Neural cell (in vitro differentiated cells): Measurements from ENCODE around the gene SLC25A24. TPM values are rescaled to one million over a fixed set of nuclear protein-coding genes. Genes with fewer than 3 reads are reported as not detected.

ENCODE experiments used
- H2AFZ ChIP-seq: fragments of 200-600, 300-800 bp; sonication (generic), shearing (Covaris generic); 2 replicates; pipeline ENCODE4 v1.6.0; 2014; ENCODE audit warnings: low read depth, mild to moderate bottlenecking, antibody characterized with exemption, low read length, moderate library complexity
- H3F3A ChIP-seq: fragments of 200-600 bp; shearing (Covaris generic); 2 replicates; pipeline ENCODE4 v1.6.1; 2016; ENCODE audit warnings: mild to moderate bottlenecking, moderate library complexity, mixed read lengths, antibody characterized with exemption, low read length; ENCODE audit not compliant: insufficient read depth, poor library complexity, severe bottlenecking
- H3K27ac ChIP-seq: fragments of 200-600, 300-800 bp; sonication (generic), shearing (Covaris generic); 2 replicates; pipeline ENCODE4 v1.5.1; 2014; ENCODE audit warnings: mild to moderate bottlenecking, low read length, moderate library complexity
- H3K27me3 ChIP-seq: fragments of 300-800, 200-600 bp; sonication (generic), shearing (Covaris generic); 2 replicates; pipeline ENCODE4 v1.6.0; 2014; ENCODE audit warnings: mild to moderate bottlenecking, low read depth, low read length, moderate library complexity; ENCODE audit not compliant: insufficient read depth
- H3K36me3 ChIP-seq: fragments of 300-800, 200-600 bp; sonication (generic), shearing (Covaris generic); 2 replicates; pipeline ENCODE4 v1.5.1; 2014; ENCODE audit warnings: mild to moderate bottlenecking, antibody characterized with exemption, low read length, moderate library complexity; ENCODE audit not compliant: insufficient read depth
- H3K4me2 ChIP-seq: fragments of 300-800, 200-600 bp; sonication (generic), shearing (Covaris generic); 2 replicates; pipeline ENCODE4 v1.6.0; 2014; ENCODE audit warnings: mild to moderate bottlenecking, low read length
- H3K4me3 ChIP-seq: fragments of 300-800, 200-600 bp; sonication (generic), shearing (Covaris generic); 2 replicates; pipeline ENCODE4 v1.5.1; 2014; ENCODE audit warnings: mild to moderate bottlenecking, low read length, moderate library complexity
- H3K79me2 ChIP-seq: fragments of 200-600 bp; shearing (Covaris generic); replicated peaks from 2 replicates; pipeline ENCODE4 v1.6.0; 2014; ENCODE audit warnings: mild to moderate bottlenecking, low read length, moderate library complexity; ENCODE audit not compliant: insufficient read depth
- H3K9ac ChIP-seq: fragments of 300-800, 200-600 bp; sonication (generic), shearing (Covaris generic); 2 replicates; pipeline ENCODE4 v1.6.1; 2016; ENCODE audit warnings: mild to moderate bottlenecking, low read length, mixed read lengths
- H3K9me2 ChIP-seq: fragments of 200-600 bp; shearing (Covaris generic); 2 replicates; pipeline ENCODE4 v1.6.1; 2016; ENCODE audit warnings: mild to moderate bottlenecking, low read length, mixed read lengths; ENCODE audit not compliant: insufficient read depth
- H3K9me3 ChIP-seq: fragments of 200-600, 300-800 bp; sonication (generic), shearing (Covaris generic); 2 replicates; pipeline ENCODE4 v1.6.1; 2016; ENCODE audit warnings: mild to moderate bottlenecking, mixed run types, low read length, moderate library complexity, mixed read lengths
- H4K20me1 ChIP-seq: fragments of 200-600 bp; shearing (Covaris generic); 2 replicates; pipeline ENCODE4 v1.6.1; 2016; ENCODE audit warnings: mild to moderate bottlenecking, mixed run types; ENCODE audit not compliant: insufficient read depth
- EP300 ChIP-seq: fragments of 450-650 bp; conservative IDR thresholded peaks from 2 replicates; pipeline ENCODE4 v1.6.1; 2014; ENCODE audit warnings: antibody characterized with exemption, mild to moderate bottlenecking, moderate library complexity; ENCODE audit not compliant: poor library complexity, severe bottlenecking
- EZH2 ChIP-seq: fragments of 200-600, 300-800 bp; shearing (Covaris generic), sonication (generic); IDR thresholded peaks from 2 replicates; pipeline ENCODE4 v1.6.1; 2014; ENCODE audit warnings: antibody characterized with exemption, low read length, borderline replicate concordance, mild to moderate bottlenecking; ENCODE audit not compliant: insufficient read depth, poor library complexity, severe bottlenecking
- MXI1 ChIP-seq: fragments of 450-650 bp; conservative IDR thresholded peaks from 2 replicates; pipeline ENCODE4 v1.6.1; 2014; ENCODE audit warnings: antibody characterized with exemption, mild to moderate bottlenecking; ENCODE audit not compliant: poor library complexity, severe bottlenecking
- POLR2AphosphoS5 ChIP-seq: IDR thresholded peaks from 2 replicates; pipeline ENCODE4 v1.6.1; 2012
- RAD21 ChIP-seq: fragments of 450-650 bp; conservative IDR thresholded peaks from 2 replicates; pipeline ENCODE4 v1.6.1; 2014; ENCODE audit warnings: antibody characterized with exemption, mild to moderate bottlenecking, moderate library complexity
- SMC3 ChIP-seq: fragments of 450-650 bp; conservative IDR thresholded peaks from 2 replicates; pipeline ENCODE4 v1.6.1; 2014; ENCODE audit warnings: antibody characterized with exemption, mild to moderate bottlenecking, moderate library complexity; ENCODE audit not compliant: poor library complexity
- TAF1 ChIP-seq: IDR thresholded peaks from 2 replicates; pipeline ENCODE4 v1.6.1; 2012; ENCODE audit warnings: low read depth
- polyA plus RNA-seq: library from polyadenylated mRNA; depleted of rRNA; stranded (reverse); fragments of >200 nt; gene quantifications from 2 replicates; pipeline ENCODE4 v1.2.3, GENCODE V29; 2014
- TF ChIP-seq, protein P1 (sequence below): fragments of 450-650 bp; IDR thresholded peaks from 2 replicates; pipeline ENCODE4 v1.5.1; 2014; ENCODE audit warnings: antibody characterized with exemption, mild to moderate bottlenecking, moderate library complexity; ENCODE audit not compliant: poor library complexity, severe bottlenecking
- TF ChIP-seq, protein P2 (sequence below): IDR thresholded peaks from 2 replicates; pipeline ENCODE4 v1.6.1; 2012; ENCODE audit warnings: borderline replicate concordance

SLC25A24 gene
- polyA plus RNA-seq, 1 donor from 2014 or later, result 25.5 TPM

DNA sequence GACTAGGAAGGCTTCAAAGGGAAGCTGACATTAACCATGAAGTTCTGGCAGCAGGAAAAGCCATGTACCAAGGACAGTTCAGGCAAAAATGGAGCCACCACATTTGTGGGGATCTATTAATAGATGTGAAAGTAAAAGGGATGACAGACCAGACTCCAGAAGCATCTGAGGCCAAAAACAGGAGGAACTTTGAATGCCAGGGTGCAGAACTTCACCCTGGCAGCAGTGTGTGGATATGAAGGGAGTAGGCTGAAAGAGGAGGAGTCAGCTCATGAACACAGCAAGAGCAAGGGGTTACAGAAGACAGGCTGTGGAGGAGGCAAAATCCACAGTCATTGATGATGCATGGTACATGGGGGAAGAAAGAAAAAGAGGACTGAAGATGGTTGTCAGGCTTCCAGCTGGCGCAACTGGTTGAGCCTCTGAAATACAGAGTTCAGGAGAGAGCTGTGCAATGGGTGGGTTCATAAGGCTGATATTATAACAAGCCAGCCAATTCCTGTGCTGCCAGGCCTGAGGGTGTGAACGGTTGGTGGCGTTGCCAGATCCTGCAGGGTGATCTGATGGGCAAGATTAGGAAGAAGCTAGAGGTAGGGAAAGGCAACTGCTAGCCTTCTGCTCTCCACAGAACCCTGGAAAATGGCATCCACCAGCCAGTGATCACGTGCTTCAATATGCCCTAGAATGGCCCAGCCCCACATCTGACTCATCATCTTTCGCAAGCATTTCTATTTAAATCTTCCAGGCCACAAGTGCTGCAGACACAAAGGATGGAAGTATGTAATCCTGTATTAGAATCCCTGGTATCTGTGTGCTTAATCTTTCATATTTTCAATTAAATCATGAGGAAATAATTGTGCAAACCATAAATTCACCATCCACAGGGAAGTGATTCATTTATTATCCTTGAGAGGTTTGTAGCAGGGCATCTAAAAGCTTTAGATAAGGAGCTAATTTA lies 81.9 kb downstream of the SLC25A24 start:
- Histone ChIP-seq H3K27ac (no peak overlapping the region), H3K9ac (no peak overlapping the region), H4K20me1 (no peaks in the 10 kb centered on the region), H3K9me2 (no peaks in the 10 kb centered on the region), H3K9me3 (no peaks in the 10 kb centered on the region), H3K4me3 (no peak overlapping the region), H2AFZ (no peak overlapping the region), H3F3A (no peaks in the 10 kb centered on the region), H3K36me3 (no peaks in the 10 kb centered on the region), H3K27me3 (no peaks in the 10 kb centered on the region), H3K79me2 (no peaks in the 10 kb centered on the region), H3K4me2 (no peak overlapping the region)
- TF ChIP-seq EZH2 (no peak), EP300 (no peak), POLR2AphosphoS5 (no peak)
- TF ChIP-seq, protein P1, sequence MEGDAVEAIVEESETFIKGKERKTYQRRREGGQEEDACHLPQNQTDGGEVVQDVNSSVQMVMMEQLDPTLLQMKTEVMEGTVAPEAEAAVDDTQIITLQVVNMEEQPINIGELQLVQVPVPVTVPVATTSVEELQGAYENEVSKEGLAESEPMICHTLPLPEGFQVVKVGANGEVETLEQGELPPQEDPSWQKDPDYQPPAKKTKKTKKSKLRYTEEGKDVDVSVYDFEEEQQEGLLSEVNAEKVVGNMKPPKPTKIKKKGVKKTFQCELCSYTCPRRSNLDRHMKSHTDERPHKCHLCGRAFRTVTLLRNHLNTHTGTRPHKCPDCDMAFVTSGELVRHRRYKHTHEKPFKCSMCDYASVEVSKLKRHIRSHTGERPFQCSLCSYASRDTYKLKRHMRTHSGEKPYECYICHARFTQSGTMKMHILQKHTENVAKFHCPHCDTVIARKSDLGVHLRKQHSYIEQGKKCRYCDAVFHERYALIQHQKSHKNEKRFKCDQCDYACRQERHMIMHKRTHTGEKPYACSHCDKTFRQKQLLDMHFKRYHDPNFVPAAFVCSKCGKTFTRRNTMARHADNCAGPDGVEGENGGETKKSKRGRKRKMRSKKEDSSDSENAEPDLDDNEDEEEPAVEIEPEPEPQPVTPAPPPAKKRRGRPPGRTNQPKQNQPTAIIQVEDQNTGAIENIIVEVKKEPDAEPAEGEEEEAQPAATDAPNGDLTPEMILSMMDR, result no peak

DNA sequence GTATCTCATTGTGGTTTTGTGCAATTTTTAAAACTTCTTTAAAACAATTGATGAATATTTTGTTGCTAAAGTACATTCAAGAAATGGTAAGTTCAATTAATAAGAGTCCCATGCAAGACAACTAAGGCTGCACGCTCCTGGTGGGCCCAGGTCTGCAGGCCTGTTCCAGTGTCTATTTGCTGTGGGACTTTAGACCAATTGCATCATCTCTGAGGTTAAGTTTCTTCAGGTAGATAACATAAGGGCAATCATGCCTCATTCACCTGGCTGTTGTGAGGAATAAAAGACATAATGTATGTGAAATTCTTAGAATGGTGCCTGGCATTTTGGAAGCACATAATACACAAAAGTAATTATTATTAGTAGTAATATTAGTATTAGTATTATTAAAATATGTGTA lies 82.9 kb downstream of the SLC25A24 start:
- no peaks in the 10 kb centered on the region for H3F3A ChIP-seq
- no peak overlapping the region for H3K4me3 ChIP-seq
- H3K9me2 ChIP-seq, result no peaks in the 10 kb centered on the region
- no peak overlapping the region for H2AFZ ChIP-seq
- H4K20me1 ChIP-seq, result no peaks in the 10 kb centered on the region
- H3K79me2 ChIP-seq, result no peaks in the 10 kb centered on the region
- H3K27me3 ChIP-seq, result no peaks in the 10 kb centered on the region
- no peak overlapping the region for H3K9ac ChIP-seq
- no peaks in the 10 kb centered on the region for H3K36me3 ChIP-seq
- TF ChIP-seq EP300 (no peak), RAD21 (no peak), SMC3 (no peak)
- H3K27ac ChIP-seq, result no peak overlapping the region
- H3K9me3 ChIP-seq, result no peaks in the 10 kb centered on the region
- H3K4me2 ChIP-seq, result no peak overlapping the region

DNA sequence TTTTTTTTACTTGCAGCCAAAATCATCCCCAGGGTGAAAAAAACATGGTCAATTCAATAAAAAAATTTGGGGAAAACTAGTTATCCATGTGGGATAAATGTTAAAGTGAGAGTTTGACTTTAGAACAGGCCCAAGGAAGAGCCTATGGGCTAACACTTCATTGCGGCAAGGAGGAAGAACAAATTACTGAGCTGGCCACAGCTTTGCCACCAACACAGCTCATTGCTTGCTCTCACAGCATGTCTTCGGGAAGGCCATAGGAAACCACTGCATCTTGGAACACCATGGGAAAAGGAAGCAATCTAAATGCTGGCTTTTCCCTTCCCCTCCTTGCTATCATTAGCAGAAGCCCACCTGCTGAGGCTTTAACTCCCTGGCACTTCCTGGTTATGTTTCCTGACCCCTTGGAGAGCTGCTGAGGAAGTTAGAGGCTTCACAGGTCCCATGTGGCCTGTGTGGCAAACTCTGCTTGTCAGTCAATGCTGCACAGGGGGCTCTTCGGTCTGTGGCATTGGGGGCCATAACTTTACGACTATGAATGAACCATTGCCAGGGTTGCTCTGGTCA lies 86.0 kb downstream of the SLC25A24 start:
- no peaks in the 10 kb centered on the region for H3F3A ChIP-seq
- H3K4me2 ChIP-seq, result no peak overlapping the region
- H2AFZ ChIP-seq, result no peak overlapping the region
- H3K9me3 ChIP-seq, result no peaks in the 10 kb centered on the region
- no peaks in the 10 kb centered on the region for H3K9me2 ChIP-seq
- H3K79me2 ChIP-seq, result no peaks in the 10 kb centered on the region
- H3K27me3 ChIP-seq, result no peaks in the 10 kb centered on the region
- H3K27ac ChIP-seq, result no peak overlapping the region
- H3K9ac ChIP-seq, result no peak overlapping the region
- H3K4me3 ChIP-seq, result no peak overlapping the region
- H3K36me3 ChIP-seq, result no peaks in the 10 kb centered on the region
- H4K20me1 ChIP-seq, result no peaks in the 10 kb centered on the region
- TF ChIP-seq, protein P2, sequence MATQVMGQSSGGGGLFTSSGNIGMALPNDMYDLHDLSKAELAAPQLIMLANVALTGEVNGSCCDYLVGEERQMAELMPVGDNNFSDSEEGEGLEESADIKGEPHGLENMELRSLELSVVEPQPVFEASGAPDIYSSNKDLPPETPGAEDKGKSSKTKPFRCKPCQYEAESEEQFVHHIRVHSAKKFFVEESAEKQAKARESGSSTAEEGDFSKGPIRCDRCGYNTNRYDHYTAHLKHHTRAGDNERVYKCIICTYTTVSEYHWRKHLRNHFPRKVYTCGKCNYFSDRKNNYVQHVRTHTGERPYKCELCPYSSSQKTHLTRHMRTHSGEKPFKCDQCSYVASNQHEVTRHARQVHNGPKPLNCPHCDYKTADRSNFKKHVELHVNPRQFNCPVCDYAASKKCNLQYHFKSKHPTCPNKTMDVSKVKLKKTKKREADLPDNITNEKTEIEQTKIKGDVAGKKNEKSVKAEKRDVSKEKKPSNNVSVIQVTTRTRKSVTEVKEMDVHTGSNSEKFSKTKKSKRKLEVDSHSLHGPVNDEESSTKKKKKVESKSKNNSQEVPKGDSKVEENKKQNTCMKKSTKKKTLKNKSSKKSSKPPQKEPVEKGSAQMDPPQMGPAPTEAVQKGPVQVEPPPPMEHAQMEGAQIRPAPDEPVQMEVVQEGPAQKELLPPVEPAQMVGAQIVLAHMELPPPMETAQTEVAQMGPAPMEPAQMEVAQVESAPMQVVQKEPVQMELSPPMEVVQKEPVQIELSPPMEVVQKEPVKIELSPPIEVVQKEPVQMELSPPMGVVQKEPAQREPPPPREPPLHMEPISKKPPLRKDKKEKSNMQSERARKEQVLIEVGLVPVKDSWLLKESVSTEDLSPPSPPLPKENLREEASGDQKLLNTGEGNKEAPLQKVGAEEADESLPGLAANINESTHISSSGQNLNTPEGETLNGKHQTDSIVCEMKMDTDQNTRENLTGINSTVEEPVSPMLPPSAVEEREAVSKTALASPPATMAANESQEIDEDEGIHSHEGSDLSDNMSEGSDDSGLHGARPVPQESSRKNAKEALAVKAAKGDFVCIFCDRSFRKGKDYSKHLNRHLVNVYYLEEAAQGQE, result no peak
- no peak for TF ChIP-seq TAF1
- TF ChIP-seq, protein P1, result no peak
- TF ChIP-seq MXI1, result no peak
